GM10847 (cell line): ENCODE measurements around the gene CHST15.

Experiments used
- POLR2A ChIP-seq: IDR thresholded peaks from 2 replicates; pipeline ENCODE4 v1.6.1; 2011; ENCODE audit not compliant: insufficient read length; ENCODE audit errors: extremely low read depth

The CHST15 gene

DNA sequence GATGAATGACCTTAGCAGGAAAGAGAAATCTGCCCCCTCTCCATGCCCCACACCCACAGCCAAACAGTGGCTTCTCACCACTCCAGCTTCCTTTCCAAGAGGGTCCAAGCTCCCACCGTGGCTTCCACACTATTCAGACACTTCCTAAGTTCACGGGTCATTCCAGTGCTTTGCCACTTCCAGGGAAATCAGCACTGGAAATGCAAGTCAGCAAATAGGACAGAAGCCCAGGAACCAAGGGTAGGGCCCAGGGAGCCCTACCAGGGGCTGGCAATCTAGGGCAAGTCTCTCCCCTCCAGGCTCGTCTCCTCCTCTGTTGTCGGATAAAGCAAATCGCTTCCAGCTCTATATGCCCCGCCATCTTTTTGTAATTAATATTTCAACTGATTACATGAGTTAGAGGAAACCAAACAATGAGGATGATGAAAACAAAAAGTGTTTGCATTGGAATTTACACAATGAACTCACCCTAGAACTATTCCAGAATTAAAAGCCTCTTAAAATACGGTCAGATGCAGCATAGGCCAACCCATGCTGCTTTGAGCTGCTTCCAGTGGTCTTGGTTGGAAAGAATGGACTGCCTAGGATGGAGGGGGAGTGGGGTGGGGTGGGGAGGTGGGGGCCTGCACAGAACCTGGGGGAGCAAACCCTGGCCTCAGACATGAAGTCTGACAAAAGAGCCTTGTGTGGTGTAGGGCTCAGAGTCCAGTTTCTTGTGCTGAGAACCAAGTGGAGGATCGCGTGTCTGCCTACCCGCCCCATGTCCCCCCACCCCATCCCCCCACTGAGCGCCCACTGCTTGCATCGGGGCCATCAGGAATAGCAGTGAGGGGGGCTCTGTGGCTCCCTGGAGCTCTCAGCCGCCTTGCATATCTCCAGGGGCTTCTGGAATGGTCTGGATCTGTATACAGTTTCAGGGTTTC is 127.2 kb downstream of the CHST15 start:
- TF ChIP-seq POLR2A, result no peak

DNA sequence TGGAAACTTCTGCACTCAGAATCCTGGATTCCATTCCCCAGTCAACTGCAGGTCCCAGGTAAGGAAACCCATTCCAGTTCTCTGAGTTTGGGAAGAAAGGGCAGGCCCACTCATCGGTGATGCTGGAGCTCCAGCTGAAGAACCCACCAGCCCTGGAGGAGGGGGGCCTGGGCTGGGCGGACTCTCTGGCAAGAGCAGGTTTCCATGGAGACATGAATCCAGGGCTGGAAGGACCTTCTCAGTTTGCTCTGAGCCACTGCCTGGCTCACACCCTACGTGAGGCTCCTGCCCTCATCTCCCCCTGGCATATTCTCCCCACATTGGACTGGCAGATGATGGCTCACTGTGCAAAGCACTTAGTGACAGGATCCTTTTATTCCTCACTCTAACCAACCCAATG is 128.4 kb downstream of the CHST15 start:
- no peak for TF ChIP-seq POLR2A

DNA sequence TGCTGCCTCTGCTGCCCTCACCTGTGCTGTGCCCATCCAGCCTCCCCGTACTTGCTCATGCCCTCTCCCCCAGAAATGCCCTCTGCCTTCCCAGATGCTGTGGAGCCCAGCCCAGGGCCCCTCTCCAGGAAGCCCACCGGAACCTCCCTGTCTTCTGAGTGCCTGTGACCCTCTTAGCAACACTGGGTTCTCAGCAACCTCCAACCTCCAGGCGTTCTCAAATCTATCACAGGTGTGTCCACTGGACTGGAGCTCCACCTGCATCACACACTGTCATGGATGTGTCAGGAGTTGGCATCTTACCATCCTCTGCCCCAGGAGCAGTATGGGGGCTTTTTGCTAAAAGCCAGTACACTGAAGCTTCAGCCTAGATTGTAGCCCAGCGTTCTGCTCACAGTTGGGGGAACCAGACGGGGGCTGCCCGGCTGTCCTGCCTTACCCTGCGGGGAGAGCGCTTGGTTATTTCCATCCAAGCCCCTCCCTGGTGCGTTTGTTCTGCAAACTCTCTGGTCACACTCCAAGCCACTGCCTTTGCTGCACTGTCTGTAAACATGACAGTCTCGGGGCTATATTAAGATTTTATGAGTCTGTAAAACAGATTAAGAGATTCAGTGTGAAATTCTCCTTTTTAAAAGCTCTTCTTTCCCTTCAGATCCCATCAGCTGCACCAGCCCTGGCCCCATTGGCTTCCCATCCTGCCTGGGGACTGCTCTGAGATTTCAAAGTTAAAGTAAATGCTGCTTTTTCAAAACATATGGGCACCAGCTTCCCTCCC is 130.5 kb downstream of the CHST15 start:
- no peak for TF ChIP-seq POLR2A

DNA sequence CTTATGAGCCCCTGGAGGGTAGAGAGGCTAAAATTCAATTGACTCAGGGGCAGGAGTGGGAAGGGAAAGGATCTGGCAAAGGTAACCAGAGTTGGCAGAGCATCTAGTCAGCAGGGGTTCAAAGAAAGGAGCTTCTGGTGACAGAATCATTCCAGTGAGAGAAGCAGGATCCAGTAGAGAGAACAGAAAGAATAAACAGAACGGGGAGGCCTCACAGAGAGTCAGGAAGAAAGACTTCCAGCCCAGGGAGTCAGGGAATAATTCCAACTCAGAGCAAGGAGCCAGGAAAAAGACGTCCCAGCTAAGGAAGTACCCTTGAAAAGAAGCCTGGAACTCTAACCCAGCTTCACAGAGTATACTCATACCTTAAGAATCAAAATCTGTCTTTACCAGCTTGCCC is 135.2 kb downstream of the CHST15 start:
- no peak for TF ChIP-seq POLR2A
